SK-N-SH treated with all-trans-retinoic acid at 6 μM for 48 hours (cell line): ENCODE results near the gene TRIL.

Source experiments
- CREB5 ChIP-seq: fragments of 250-450 bp; sonication (Bioruptor Pico); IDR thresholded peaks from 2 replicates; pipeline ENCODE4 v1.5.1; 2020; ENCODE audit warnings: low read depth, mild to moderate bottlenecking, moderate library complexity
- ESRRG ChIP-seq: fragments of 250-450 bp; sonication (Bioruptor Pico); IDR thresholded peaks from 2 replicates; pipeline ENCODE4 v1.6.1; 2021; ENCODE audit warnings: mild to moderate bottlenecking
- SNAI2 ChIP-seq: fragments of 250-450 bp; sonication (Bioruptor Pico); IDR thresholded peaks from 2 replicates; pipeline ENCODE4 v1.5.0; 2020; ENCODE audit warnings: mild to moderate bottlenecking, moderate library complexity

DNA sequence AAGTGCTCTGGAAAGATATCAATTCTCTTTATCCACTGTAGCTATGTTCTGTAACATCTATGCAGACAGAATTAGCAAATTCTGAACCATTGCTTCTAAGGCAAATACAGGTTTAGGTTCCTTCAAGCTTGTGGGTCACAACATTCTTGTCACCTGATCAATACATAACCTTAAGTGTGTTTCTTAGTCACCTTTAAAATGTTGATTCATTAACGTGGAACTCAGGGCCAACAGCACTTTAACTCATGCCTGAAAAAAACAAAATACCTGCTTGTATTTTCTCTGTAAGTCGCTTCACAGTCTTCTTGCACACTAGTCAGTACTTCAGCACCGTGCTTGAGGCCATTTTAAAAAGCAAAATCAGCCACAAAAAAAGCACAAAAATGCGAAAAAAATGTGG, 35.2 kb upstream of the TRIL start:
- TF ChIP-seq SNAI2 (CRISPR knock-in tag) (no peak), ESRRG (CRISPR knock-in tag) (no peak), CREB5 (CRISPR knock-in tag) (no peak)
